NCI-H187 (cell line): ENCODE results near the gene EIF2D.
"Not testable (repeated sequence)": the region's sequence is repeated elsewhere in the genome, so short reads cannot be mapped to it uniquely, and the experiment has no call there.

ENCODE experiments used
- DNase-seq, 2 experiments: peaks; one replicate each; lab custom pipeline; 2025; lab: John Stamatoyannopoulos, UW

Gene EIF2D

GRCh38 chr1:206586501-206587445, 25.5 kb downstream of the EIF2D start:
- no peak for DNase-seq

- no peak for DNase-seq
Measured at GRCh38 chr1:206584683-206585082, 27.6 kb downstream of the EIF2D start.

GRCh38 chr1:206583707-206584648, 28.3 kb downstream of the EIF2D start:
- DNase-seq, result peak; percentile 45 to 87

GRCh38 chr1:206582971-206583706, 29.1 kb downstream of the EIF2D start:
- no peak for DNase-seq

- no peak for DNase-seq
Measured at GRCh38 chr1:206582537-206582936, 29.7 kb downstream of the EIF2D start.

GRCh38 chr1:206581571-206581981, 30.7 kb downstream of the EIF2D start:
- DNase-seq, result no peak

GRCh38 chr1:206581114-206581497, 31.2 kb downstream of the EIF2D start:
- not testable (repeated sequence) for DNase-seq

- DNase-seq, result no peak
Measured at GRCh38 chr1:206580438-206581113, 31.7 kb downstream of the EIF2D start.

GRCh38 chr1:206579747-206580437, 32.4 kb downstream of the EIF2D start:
- no peak for DNase-seq

- no peak for DNase-seq
Measured at GRCh38 chr1:206578978-206579374, 33.3 kb downstream of the EIF2D start.

- DNase-seq, result no peak
Measured at GRCh38 chr1:206578068-206578977, 33.9 kb downstream of the EIF2D start.

- no peak for DNase-seq
Measured at GRCh38 chr1:206577626-206578025, 34.6 kb downstream of the EIF2D start.

GRCh38 chr1:206575894-206576737, 36.1 kb downstream of the EIF2D start:
- DNase-seq, result no peak

GRCh38 chr1:206575165-206575893, 36.9 kb downstream of the EIF2D start:
- no peak for DNase-seq

- DNase-seq, result no peak
Measured at GRCh38 chr1:206573762-206574161, 38.5 kb downstream of the EIF2D start.

GRCh38 chr1:206573319-206573718, 38.9 kb downstream of the EIF2D start:
- no peak for DNase-seq

- no peak for DNase-seq
Measured at GRCh38 chr1:206572835-206573234, 39.4 kb downstream of the EIF2D start.

GRCh38 chr1:206570529-206570928, 41.7 kb downstream of the EIF2D start:
- no peak for DNase-seq
